Neutrophil (primary cell): ENCODE measurements around the gene TAS2R50.

Experiments
- H3K27ac ChIP-seq: fragments of 200-600 bp; sonication (generic); 2 replicates; pipeline ENCODE4 v1.5.1; 2016; ENCODE audit warnings: mild to moderate bottlenecking, moderate library complexity
- H3K27me3 ChIP-seq: fragments of 200-600 bp; sonication (generic); 2 replicates; pipeline ENCODE4 v1.6.0; 2016; ENCODE audit warnings: mild to moderate bottlenecking
- H3K36me3 ChIP-seq: fragments of 200-600 bp; sonication (generic); 2 replicates; pipeline ENCODE4 v1.5.1; 2017
- H3K4me1 ChIP-seq, 2 experiments: fragments of 200-600 bp in 1 of 2; sonication (generic) in 1 of 2; 1 replicate in 1 of 2; 2 replicates in 1 of 2; pipeline versions ENCODE4 v1.5.1 to v1.6.1; 2013 to 2016; ENCODE audit warnings: low read depth in 1 of 2, low read length in 1 of 2, mild to moderate bottlenecking in 1 of 2, moderate library complexity in 1 of 2; ENCODE audit not compliant: control insufficient read depth in 1 of 2, insufficient read depth in 1 of 2
- H3K4me3 ChIP-seq, 2 experiments: fragments of 200-600 bp in 1 of 2; sonication (generic) in 1 of 2; 1 replicate in 1 of 2; 2 replicates in 1 of 2; pipeline ENCODE4 v1.5.1; 2013 to 2016; ENCODE audit warnings: low read depth in 1 of 2, low read length in 1 of 2, mild to moderate bottlenecking in 1 of 2, moderate library complexity in 1 of 2
- H3K9me3 ChIP-seq: fragments of 200-600 bp; sonication (generic); 2 replicates; pipeline ENCODE4 v1.5.1; 2016
- CTCF ChIP-seq: fragments of 200-600 bp; sonication (generic); IDR thresholded peaks from 2 replicates; pipeline ENCODE4 v1.5.1; 2016; ENCODE audit warnings: antibody characterized with exemption

TAS2R50 gene

GRCh38 chr12:10943167-10943566 lies 43.5 kb downstream of the TAS2R50 start:
- H3K4me3 ChIP-seq: no peak overlapping the region
- no peak overlapping the region for H3K27ac ChIP-seq
- no peaks in the 10 kb centered on the region for H3K36me3 ChIP-seq
- TF ChIP-seq CTCF: no peak
- no peaks in the 10 kb centered on the region for H3K9me3 ChIP-seq
- H3K27me3 ChIP-seq: no peaks in the 10 kb centered on the region
- H3K4me1 ChIP-seq: no peaks in the 10 kb centered on the region

GRCh38 chr12:10941916-10942607 lies 44.6 kb downstream of the TAS2R50 start:
- no peak overlapping the region for H3K27ac ChIP-seq

GRCh38 chr12:10941369-10941768 lies 45.3 kb downstream of the TAS2R50 start:
- TF ChIP-seq CTCF: no peak
- Histone ChIP-seq H3K4me3 (no peak overlapping the region), H3K27me3 (no peaks in the 10 kb centered on the region), H3K27ac (no peak overlapping the region), H3K4me1 (no peaks in the 10 kb centered on the region), H3K9me3 (no peaks in the 10 kb centered on the region), H3K36me3 (no peaks in the 10 kb centered on the region)

More at GRCh38 chr12:10941916-10942607, 44.6 kb downstream of the TAS2R50 start:
- Histone ChIP-seq H3K36me3 (no peaks in the 10 kb centered on the region), H3K4me1 (no peaks in the 10 kb centered on the region), H3K4me3 (no peak overlapping the region), H3K27me3 (no peaks in the 10 kb centered on the region), H3K9me3 (no peaks in the 10 kb centered on the region)
- TF ChIP-seq CTCF: no peak

- Histone ChIP-seq H3K4me1 (no peaks in the 10 kb centered on the region), H3K36me3 (no peaks in the 10 kb centered on the region), H3K27me3 (no peaks in the 10 kb centered on the region), H3K9me3 (no peaks in the 10 kb centered on the region), H3K4me3 (no peak overlapping the region), H3K27ac (no peak overlapping the region)
- TF ChIP-seq CTCF: no peak
Observed at GRCh38 chr12:10940389-10940788, 46.3 kb downstream of the TAS2R50 start.

- no peak within 1 kb of the TSS for H3K4me3 ChIP-seq
- no peaks in the 10 kb centered on the region for H3K9me3 ChIP-seq
- no peak for TF ChIP-seq CTCF
- no peaks in the 10 kb centered on the region for H3K36me3 ChIP-seq
- H3K4me1 ChIP-seq: no peaks in the 10 kb centered on the region
- H3K27ac ChIP-seq: no peak within 1 kb of the TSS
- no peaks in the 10 kb centered on the region for H3K27me3 ChIP-seq
Observed at GRCh38 chr12:10939163-10939562, 47.5 kb downstream of the TAS2R50 start, which contains the start of gene TAS2R14. TAS2R14 (minus strand) TSS chr12:10939263; CDS start chr12:10939207, 56 bp downstream.
